Spleen (tissue), 7 donors: ENCODE results near the gene LSM3.

Source experiments
- CTCF ChIP-seq, 11 experiments: fragments of 200-600 bp in 7 of 11; fragments of 450-650 bp in 4 of 11; sonication (generic) in 4 of 11; IDR thresholded peaks in 8 of 11; conservative IDR thresholded peaks in 3 of 11; 1 replicate in 7 of 11; 2 replicates in 4 of 11; pipeline versions ENCODE4 v1.4.0 to v1.8.0; 2016 to 2021; ENCODE audit warnings: antibody characterized with exemption in 11 of 11, inconsistent platforms in 4 of 11, mild to moderate bottlenecking in 1 of 11
- POLR2A ChIP-seq, 3 donors: fragments of 450-650 bp; IDR thresholded peaks; one replicate each; pipeline ENCODE4 v1.5.1; 2017; ENCODE audit warnings: antibody characterized with exemption in 3 of 3, mild to moderate bottlenecking in 1 of 3
- POLR2AphosphoS5 ChIP-seq, 3 donors: sonication (generic); formaldehyde crosslinking; IDR thresholded peaks; one replicate each; pipeline ENCODE4 v1.5.1; 2017; ENCODE audit warnings: antibody characterized with exemption in 3 of 3
- donor health status: DM: no; HTN: no; CAD: no; lungs with moderate emphysema.
- donor health status: DM: no; HTN: no; CAD: no.
- donor health status: DM: no; HTN: no; CAD: no.

GRCh38 chr3:14154895-14155440 lies 23.6 kb upstream of the LSM3 start:
- TF ChIP-seq CTCF (IDR thresholded peaks at IDR 0.05 in 8 of 11, conservative IDR thresholded peaks at IDR 0.05 in 3 of 11) (no peak), POLR2A (IDR thresholded peaks at IDR 0.05) (no peak), POLR2AphosphoS5 (IDR thresholded peaks at IDR 0.05) (peak in 1 of 3 donors; percentile 8)
